ENCODE measurements around the gene LBP. TPM values are rescaled to one million over a fixed set of nuclear protein-coding genes. Genes with fewer than 3 reads are reported as not detected.

Gene LBP
- total and polyA plus RNA-seq, 2 of the 13 experiments (the other 11 are each of a cell fraction or from before 2014, with no cell fraction given) = 0.07 to 0.20 TPM

DNA sequence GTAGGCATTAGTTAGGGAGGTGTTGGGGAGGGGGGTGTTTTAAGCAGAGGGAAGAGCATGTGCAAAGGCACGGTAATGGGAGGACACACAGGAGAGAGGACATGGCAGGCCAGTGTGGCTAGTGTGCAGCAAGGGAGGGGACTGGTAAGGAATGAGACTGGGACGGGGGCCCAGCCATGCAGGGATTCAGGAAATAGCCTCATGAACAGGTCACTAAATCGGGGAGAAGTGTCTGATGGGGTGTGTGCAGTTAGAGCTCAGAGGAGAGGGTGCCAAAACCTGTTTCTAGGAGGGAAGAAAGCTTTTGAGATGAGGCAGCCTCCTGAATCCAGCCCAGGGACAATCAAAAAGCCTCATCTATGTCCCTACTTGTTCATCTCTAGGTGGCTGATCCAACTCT lies 34.8 kb upstream of the LBP start (continued):
- TF ChIP-seq GMEB2 (CRISPR knock-in tag; IDR thresholded peaks at IDR 0.05; ENCODE audit: low read depth) = no peak

DNA sequence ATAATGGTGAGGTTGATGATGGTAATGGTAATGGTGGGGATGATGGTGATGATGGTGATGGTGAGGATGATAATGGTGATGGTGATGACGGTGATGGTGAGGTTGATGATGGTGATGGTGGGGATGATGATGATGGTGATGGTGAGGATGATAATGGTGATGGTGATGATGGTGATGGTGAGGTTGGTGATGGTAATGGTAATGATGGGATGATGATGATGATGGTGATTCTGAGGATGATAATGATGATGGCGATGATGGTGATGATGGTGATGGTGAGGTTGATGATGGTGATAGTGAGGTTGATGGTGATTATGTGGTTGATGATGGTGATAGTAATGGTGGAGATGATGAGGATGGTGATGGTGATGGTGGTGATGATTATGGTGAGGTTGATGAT lies 32.6 kb upstream of the LBP start:
- peak; percentile 68 for FAIRE-seq
- intact Hi-C loops (cut with micrococcal nuclease; ENCODE audit: unreplicated experiment) (no loop called here), in situ Hi-C loops (cut with HindIII; ENCODE audit: extremely low pct_ligation_motif_present, low pct_unique_long_range_greater_than_20kb) (no loop called here)
- H3K4me2 ChIP-seq (ENCODE audit: low read depth, low read length) = no peak overlapping the region
- no peaks in the 10 kb centered on the region for H3K4me1 ChIP-seq (ENCODE audit: insufficient read depth, low read length)
- ATAC-seq = no peak
- H3K27ac ChIP-seq (ENCODE audit: extremely low read length, insufficient read depth, low read length) = no peak overlapping the region
- no peak for DNase-seq (ENCODE audit: low spot score)
- ChIA-PET POLR2A (no interaction called here), CTCF (ENCODE audit: low intra/inter-chr PET ratio, low total read pairs) (no interaction called here)
- no peaks in the 10 kb centered on the region for H3K9me3 ChIP-seq (ENCODE audit: low read length)
- H3K79me2 ChIP-seq (ENCODE audit: insufficient read depth, low read length) = no peaks in the 10 kb centered on the region
- peaks cover 2 to 13% of the 10 kb centered on the region in 2 experiments; a peak in 2 of 5 replicates for H3K27me3 ChIP-seq (ENCODE audit: control insufficient read depth in 1 of 2, insufficient read depth in 2 of 2, low read length in 2 of 2)
- no peak overlapping the region for H2AFZ ChIP-seq (ENCODE audit: low read length)
- H3K9ac ChIP-seq (ENCODE audit: insufficient read depth, low read depth, low read length) = no peak overlapping the region
- WGBS (ENCODE audit: low lambda C conversion rate) = 88% methylated on average over 2 of the region's 2 CpGs
- no peaks in the 10 kb centered on the region for H3K36me3 ChIP-seq (replicated peaks in 1 of 2; ENCODE audit: control insufficient read depth in 1 of 2, insufficient read depth in 2 of 2, low read length in 2 of 2)
- BruUV-seq (replicated peaks) = no TSS peak
- no peak overlapping the region for H3K4me3 ChIP-seq (replicated peaks in 1 of 3; ENCODE audit: insufficient read depth in 1 of 3, low read depth in 2 of 3, low read length in 3 of 3)
- H4K20me1 ChIP-seq (ENCODE audit: insufficient read depth, low read length) = no peaks in the 10 kb centered on the region
- 0 out of 2 replicates have a peak, but pooled peaks have one; percentile 69 for TF ChIP-seq IKZF1 (IDR thresholded peaks at IDR 0.05)
- TF ChIP-seq ARNT (IDR thresholded peaks at IDR 0.05) = peak; percentile 81; the same call in 1 of the 2 replicates
- peak; percentile 44; the same call in 1 of the 2 replicates for TF ChIP-seq FOXK2 (IDR thresholded peaks at IDR 0.05)
- no peak for TF ChIP-seq ZNF766 (CRISPR knock-in tag; IDR thresholded peaks at IDR 0.05; ENCODE audit: borderline replicate concordance)
- TF ChIP-seq ZSCAN31 (CRISPR knock-in tag; IDR thresholded peaks at IDR 0.05; ENCODE audit: low read depth) = no peak
- TF ChIP-seq, protein P1, sequence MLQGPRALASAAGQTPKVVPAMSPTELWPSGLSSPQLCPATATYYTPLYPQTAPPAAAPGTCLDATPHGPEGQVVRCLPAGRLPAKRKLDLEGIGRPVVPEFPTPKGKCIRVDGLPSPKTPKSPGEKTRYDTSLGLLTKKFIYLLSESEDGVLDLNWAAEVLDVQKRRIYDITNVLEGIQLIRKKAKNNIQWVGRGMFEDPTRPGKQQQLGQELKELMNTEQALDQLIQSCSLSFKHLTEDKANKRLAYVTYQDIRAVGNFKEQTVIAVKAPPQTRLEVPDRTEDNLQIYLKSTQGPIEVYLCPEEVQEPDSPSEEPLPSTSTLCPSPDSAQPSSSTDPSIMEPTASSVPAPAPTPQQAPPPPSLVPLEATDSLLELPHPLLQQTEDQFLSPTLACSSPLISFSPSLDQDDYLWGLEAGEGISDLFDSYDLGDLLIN (CRISPR knock-in tag; IDR thresholded peaks at IDR 0.05; ENCODE audit: borderline replicate concordance) = no peak
- TF ChIP-seq HBP1 (CRISPR knock-in tag; IDR thresholded peaks at IDR 0.05; ENCODE audit: low read depth) = no peak
- TF ChIP-seq ATM (IDR thresholded peaks at IDR 0.05; ENCODE audit: borderline replicate concordance) = peak; percentile 74; the same call in 1 of the 2 replicates
- TF ChIP-seq SETDB1 (CRISPR knock-in tag; IDR thresholded peaks at IDR 0.05; ENCODE audit: borderline replicate concordance) = no peak
- TF ChIP-seq ZNF607 (CRISPR knock-in tag; IDR thresholded peaks at IDR 0.05; ENCODE audit: borderline replicate concordance) = no peak
- TF ChIP-seq SOX6 (IDR thresholded peaks at IDR 0.05) = 0 out of 2 replicates have a peak, but pooled peaks have one; percentile 82
- no peak for TF ChIP-seq SOX6 (CRISPR knock-in tag; IDR thresholded peaks at IDR 0.05)
- no peak for TF ChIP-seq EZH2 (conservative IDR thresholded peaks at IDR 0.05; ENCODE audit: low read depth, low read length)
- no peak for TF ChIP-seq ZNF101 (CRISPR knock-in tag; IDR thresholded peaks at IDR 0.05; ENCODE audit: borderline replicate concordance, low read depth)
